ENCODE data around the gene SRGAP2C. TPM values are rescaled to one million over a fixed set of nuclear protein-coding genes. Genes with fewer than 3 reads are reported as not detected.
"Not testable (repeated sequence)": the region's sequence is repeated elsewhere in the genome, so short reads cannot be mapped to it uniquely, and the experiment has no call there.

The SRGAP2C gene
- total and polyA plus RNA-seq, 10 donors, result 2.6 to 78.6 (median 32.5) TPM

GRCh38 chr1:121343311-121343906 lies 158.6 kb downstream of the SRGAP2C start:
- H3K27me3 ChIP-seq (replicated peaks in 1 of 7); H3K4me3 ChIP-seq; H3K27ac ChIP-seq; DNase-seq; H3K4me1 ChIP-seq; H3K36me3 ChIP-seq; H3K9me3 ChIP-seq; intact Hi-C loops (cut with DNase I; ENCODE audit: low total_unique reads): not testable (repeated sequence)
- WGBS, 5 donors, result 95 to 100% (median 100%) methylated on average over 1 of the region's 3 CpGs

DNA sequence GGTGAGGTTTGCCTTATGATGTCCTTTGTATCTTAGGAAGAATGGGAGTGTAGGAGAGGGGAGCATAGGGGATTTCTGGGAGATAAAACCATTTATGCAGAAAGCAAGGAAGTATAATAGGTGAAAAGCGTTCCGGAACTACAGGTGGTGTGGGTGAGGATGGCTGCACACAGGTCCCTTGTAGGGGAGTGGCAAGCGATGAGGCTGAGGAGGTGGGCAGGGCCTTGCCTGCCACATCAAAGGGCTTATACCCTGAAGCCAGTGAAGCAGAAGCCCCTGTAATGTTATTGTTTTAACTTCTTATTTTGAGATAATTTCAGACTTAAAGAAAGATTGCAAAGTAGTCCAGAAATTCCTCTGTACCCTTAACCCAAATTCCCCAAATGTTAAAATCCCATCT lies 159.6 kb downstream of the SRGAP2C start:
- H3K4me1 ChIP-seq; H3K27me3 ChIP-seq (replicated peaks in 1 of 7); H3K4me3 ChIP-seq; DNase-seq; H3K27ac ChIP-seq; H3K9me3 ChIP-seq; H3K36me3 ChIP-seq; intact Hi-C loops (cut with DNase I; ENCODE audit: low total_unique reads): not testable (repeated sequence)
- no CpG with 5 or more reads among the region's 3 CpGs for WGBS, 5 donors

DNA sequence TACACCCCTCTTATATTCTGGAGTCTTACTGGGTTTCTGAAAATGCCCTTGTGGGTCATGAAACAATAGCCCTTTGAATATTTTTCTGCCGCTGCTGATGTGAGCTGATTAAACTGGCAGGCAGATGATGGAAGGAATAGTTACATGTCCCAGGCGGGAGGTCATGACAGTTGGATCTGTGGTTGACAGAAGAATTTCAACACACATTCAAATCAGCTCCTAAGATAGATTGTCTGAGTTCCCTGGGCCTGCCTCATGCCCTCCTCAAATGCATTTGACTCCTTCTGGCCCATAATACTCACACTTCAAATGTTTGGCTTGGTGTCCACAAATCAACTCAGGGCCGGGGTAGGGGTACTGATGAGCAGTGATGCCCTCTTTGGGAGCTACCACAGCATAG lies 161.9 kb downstream of the SRGAP2C start:
- H3K9me3 ChIP-seq; H3K36me3 ChIP-seq; H3K4me3 ChIP-seq; H3K27ac ChIP-seq; H3K4me1 ChIP-seq; intact Hi-C loops (cut with DNase I; ENCODE audit: low total_unique reads); DNase-seq; H3K27me3 ChIP-seq (replicated peaks in 1 of 7): not testable (repeated sequence)
- 38 to 88% (median 85%) methylated on average over 2 to 3 of the region's 3 CpGs for WGBS, 5 donors

- H3K4me3 ChIP-seq; DNase-seq; H3K4me1 ChIP-seq; H3K36me3 ChIP-seq; H3K27me3 ChIP-seq (replicated peaks in 1 of 7); H3K27ac ChIP-seq; intact Hi-C loops (cut with DNase I; ENCODE audit: low total_unique reads); H3K9me3 ChIP-seq: not testable (repeated sequence)
- 76 to 92% (median 82%) methylated on average over 2 to 4 of the region's 5 CpGs for WGBS, 5 donors
Observed at GRCh38 chr1:121347476-121347875, 162.7 kb downstream of the SRGAP2C start.

DNA sequence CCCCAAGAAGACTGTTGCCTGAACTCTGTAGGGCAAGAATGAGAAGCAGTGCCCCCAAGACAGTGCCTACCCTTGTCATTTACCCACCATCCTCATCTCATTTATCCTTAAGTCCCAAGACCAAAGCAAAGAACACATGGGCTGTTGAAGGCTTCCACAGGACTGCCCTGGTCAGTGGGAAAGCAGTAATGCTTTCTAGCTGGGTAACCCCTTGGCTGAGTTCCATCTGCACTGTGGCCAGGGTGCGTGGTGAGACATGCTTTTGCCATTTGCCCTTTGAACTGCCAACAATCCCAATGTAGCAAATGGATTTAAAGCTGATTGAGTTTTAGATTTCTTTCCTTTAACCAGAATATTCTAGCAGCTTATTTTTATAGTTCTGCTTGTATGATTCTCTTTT lies 163.3 kb downstream of the SRGAP2C start:
- intact Hi-C loops (cut with DNase I; ENCODE audit: low total_unique reads); H3K4me3 ChIP-seq; H3K36me3 ChIP-seq; DNase-seq; H3K27me3 ChIP-seq (replicated peaks in 1 of 7); H3K9me3 ChIP-seq; H3K4me1 ChIP-seq; H3K27ac ChIP-seq: not testable (repeated sequence)
- WGBS, 5 donors, result no CpG with 5 or more reads among the region's 1 CpG

DNA sequence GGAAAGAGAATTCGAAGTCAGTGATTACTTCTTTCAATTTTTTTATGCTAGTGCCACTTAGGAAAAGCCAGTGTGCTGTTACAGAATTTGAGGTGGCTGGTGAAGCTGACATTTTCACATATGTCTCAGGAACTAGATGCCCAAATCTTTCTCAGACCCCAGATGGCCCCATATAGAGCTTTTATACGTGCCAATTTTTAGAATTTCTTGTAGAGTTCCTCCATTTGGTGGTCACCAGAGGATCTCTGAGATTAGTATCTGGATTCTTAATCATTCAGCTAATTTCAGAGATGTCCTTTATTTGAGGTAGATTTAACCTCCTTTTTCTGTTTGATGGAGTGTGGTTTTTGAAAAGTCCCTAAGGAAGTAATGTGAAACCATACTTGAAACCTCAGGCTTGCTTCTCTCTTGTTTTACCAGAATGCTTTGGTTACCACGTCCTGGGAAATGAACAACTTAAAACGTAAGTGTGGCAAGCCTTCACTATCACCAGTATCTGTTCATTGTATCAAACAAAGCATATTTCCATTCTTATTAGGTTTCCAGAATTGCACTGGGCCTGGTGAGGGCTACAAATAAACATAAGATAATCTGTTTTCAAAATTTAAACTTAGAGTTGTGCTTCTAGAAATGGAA lies 164.7 kb downstream of the SRGAP2C start:
- H3K9me3 ChIP-seq; H3K27me3 ChIP-seq (replicated peaks in 1 of 7); intact Hi-C loops (cut with DNase I; ENCODE audit: low total_unique reads); H3K36me3 ChIP-seq; DNase-seq; H3K4me1 ChIP-seq; H3K27ac ChIP-seq; H3K4me3 ChIP-seq: not testable (repeated sequence)
- WGBS, 5 donors, result 100% methylated on average over 1 of the region's 4 CpGs; no CpG with 5 or more reads in 4 of the 5 donors

DNA sequence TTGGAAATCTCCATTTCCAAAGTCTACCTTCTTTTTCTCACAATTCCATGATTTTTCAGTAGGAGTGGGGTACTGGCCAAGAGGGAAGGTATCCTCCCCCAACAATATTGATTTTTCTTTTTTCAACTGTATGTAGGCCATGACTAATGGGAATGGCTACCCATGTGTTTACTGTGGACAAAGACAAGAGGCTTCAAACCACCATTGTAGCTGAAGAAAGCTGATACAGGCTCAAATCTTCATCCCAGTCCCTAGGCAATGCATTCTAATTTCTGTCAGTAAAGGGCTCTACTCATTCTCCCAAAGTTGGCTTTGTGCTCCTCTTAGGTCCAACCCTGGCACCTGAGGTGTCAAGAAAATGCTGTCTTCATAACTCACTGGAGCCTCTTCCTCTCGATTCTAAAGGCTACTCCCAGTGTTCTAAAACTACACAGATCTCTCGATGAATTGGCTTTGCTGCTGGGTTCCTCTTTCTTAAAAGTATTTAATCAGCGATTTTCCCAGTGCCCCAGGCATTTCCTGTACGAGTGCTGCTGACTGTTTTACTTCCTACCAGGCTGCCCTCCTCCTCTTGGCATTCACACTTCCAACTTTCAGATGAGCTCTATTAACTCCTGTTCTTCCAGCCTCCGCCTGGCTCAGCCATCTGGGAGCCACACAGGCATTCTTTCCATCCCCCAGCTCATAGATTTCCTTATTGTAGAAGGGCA lies 171.1 kb downstream of the SRGAP2C start:
- H3K9me3 ChIP-seq; intact Hi-C loops (cut with DNase I; ENCODE audit: low total_unique reads); H3K4me1 ChIP-seq; H3K36me3 ChIP-seq; H3K4me3 ChIP-seq; H3K27me3 ChIP-seq (replicated peaks in 1 of 7); DNase-seq; H3K27ac ChIP-seq: not testable (repeated sequence)
- WGBS, 5 donors, result no CpG with 5 or more reads among the region's 5 CpGs

DNA sequence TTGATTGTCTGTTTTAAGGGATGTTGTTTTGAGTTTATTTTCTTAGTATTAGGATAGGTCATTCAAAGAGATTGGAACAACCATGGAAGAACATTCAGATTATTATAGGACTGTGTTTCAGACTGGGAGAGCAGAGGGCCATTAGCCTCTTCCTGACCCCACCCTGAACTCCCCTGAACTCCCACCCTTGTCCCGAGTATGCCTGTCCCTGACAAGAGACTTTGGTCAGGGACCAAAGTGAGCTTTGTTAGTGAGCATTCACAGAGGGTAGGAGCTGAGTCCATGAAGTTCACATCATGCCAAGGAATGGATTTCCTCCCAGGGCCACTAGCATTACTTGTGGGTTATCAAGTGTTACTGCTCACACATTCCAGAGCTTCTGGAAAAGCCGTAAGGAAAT lies 172.0 kb downstream of the SRGAP2C start:
- H3K4me3 ChIP-seq; H3K4me1 ChIP-seq; intact Hi-C loops (cut with DNase I; ENCODE audit: low total_unique reads); H3K9me3 ChIP-seq; H3K27ac ChIP-seq; H3K27me3 ChIP-seq (replicated peaks in 1 of 7); DNase-seq; H3K36me3 ChIP-seq: not testable (repeated sequence)
- WGBS, 5 donors, result 20 to 50% (median 36%) methylated on average over 1 of the region's 2 CpGs; no CpG with 5 or more reads in 1 of the 5 donors

GRCh38 chr1:121360531-121360930 lies 175.8 kb downstream of the SRGAP2C start:
- DNase-seq; H3K4me1 ChIP-seq; H3K27me3 ChIP-seq (replicated peaks in 1 of 7); H3K4me3 ChIP-seq; H3K27ac ChIP-seq; intact Hi-C loops (cut with DNase I; ENCODE audit: low total_unique reads); H3K36me3 ChIP-seq; H3K9me3 ChIP-seq: not testable (repeated sequence)
- no CpG with 5 or more reads among the region's 1 CpG for WGBS, 5 donors

DNA sequence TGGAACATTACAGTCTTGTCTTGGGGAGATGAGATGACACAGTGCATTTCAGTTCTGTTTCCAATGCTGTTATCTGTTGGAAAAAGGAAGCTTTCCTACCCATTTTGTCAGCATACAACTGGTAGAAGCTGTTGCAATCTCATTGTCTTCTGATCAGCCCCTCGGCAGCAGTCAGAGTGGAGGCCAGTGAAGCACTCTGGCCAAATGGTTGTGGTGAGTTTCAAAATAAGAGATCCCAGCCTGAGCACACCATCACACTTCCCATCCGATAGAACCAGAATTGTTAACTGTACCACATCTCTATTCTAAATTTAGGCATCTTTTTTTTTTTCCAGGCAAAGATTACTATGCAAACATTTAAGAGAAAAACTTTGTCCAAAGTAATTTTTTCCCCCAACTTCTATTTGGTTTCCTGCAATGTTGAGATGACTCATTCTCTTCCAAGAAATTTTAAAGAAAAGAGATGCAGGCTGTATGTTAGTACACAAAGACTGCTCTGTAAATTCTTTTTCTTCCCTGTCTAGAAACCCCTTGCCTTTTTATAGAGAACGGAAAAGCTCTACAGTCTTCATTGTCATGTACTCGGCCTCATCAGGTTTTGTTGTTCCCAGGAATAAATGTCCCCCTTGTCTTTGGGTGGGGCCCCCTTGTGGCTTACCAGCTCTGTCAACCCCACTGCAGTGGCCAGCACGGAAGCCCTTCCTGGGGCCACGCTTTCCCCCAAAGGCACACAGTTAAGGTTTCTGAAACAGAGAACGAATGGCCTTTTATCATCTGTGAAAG lies 176.9 kb downstream of the SRGAP2C start:
- H3K36me3 ChIP-seq; H3K27ac ChIP-seq; intact Hi-C loops (cut with DNase I; ENCODE audit: low total_unique reads); H3K27me3 ChIP-seq (replicated peaks in 1 of 7); H3K4me3 ChIP-seq; H3K4me1 ChIP-seq; H3K9me3 ChIP-seq; DNase-seq: not testable (repeated sequence)
- 25 to 53% (median 52%) methylated on average over 1 of the region's 7 CpGs for WGBS, 5 donors

All from spleen (tissue), 11 donors.